Coronary artery (tissue), 2 donors: ENCODE results near the gene CASK.

Experiments used
- DNase-seq: peaks from one replicate; pipeline ENCODE4 v3.0.0-alpha.2; 2017; ENCODE audit warnings: low spot score
- H3K27ac ChIP-seq, 2 donors: fragments of 200-600 bp; sonication (generic); one replicate each; pipeline ENCODE4 v1.5.1; 2016 to 2019
- H3K4me3 ChIP-seq: fragments of 200-600 bp; sonication (generic); 2 replicates; pipeline ENCODE4 v1.5.1; 2016; ENCODE audit warnings: mild to moderate bottlenecking, moderate library complexity
- TF ChIP-seq, protein P1 (sequence below): fragments of 200-600 bp; sonication (generic); IDR thresholded peaks from one replicate; pipeline ENCODE4 v1.5.1; 2019; ENCODE audit warnings: antibody characterized with exemption

Gene CASK

DNA sequence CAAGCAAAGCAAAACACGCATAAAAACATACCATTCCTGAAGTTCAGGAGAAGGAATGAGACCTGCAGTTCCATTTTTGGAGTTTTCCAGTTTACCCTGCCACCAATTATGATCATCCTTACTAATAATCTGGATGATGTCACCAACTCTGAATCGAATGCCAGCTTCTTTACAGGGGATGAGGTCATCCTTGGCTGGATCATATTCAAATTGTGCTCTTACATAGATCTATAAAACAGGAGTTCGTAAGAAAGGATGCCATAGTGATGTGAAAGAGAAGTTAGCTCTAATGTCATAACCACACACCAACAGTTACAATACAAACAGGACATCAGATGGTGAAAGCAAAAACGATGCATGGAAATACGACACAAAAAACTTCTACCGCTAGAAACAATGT, 369.7 kb downstream of the CASK start:
- no peak overlapping the region for H3K27ac ChIP-seq
- DNase-seq: no peak
- TF ChIP-seq, protein P1, sequence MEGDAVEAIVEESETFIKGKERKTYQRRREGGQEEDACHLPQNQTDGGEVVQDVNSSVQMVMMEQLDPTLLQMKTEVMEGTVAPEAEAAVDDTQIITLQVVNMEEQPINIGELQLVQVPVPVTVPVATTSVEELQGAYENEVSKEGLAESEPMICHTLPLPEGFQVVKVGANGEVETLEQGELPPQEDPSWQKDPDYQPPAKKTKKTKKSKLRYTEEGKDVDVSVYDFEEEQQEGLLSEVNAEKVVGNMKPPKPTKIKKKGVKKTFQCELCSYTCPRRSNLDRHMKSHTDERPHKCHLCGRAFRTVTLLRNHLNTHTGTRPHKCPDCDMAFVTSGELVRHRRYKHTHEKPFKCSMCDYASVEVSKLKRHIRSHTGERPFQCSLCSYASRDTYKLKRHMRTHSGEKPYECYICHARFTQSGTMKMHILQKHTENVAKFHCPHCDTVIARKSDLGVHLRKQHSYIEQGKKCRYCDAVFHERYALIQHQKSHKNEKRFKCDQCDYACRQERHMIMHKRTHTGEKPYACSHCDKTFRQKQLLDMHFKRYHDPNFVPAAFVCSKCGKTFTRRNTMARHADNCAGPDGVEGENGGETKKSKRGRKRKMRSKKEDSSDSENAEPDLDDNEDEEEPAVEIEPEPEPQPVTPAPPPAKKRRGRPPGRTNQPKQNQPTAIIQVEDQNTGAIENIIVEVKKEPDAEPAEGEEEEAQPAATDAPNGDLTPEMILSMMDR: no peak
- no peak overlapping the region for H3K4me3 ChIP-seq

DNA sequence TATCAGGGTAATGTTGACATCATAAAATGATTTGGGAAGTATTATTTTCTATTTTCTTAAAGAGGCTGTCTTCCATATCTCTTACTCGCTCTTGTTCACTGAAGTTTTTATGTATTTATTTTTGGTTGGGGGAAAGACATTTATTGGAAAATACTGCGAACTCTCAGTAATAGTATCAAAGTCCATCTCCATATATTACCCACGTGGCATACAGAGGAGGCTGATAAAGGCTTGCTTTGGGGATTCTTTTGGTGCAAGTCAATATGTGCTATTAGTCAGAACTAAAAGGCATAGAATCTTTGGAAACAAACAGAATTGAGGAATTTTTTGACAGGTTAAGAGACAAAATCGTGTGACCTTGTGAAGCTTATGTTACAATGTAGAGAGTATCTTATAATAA, 374.9 kb downstream of the CASK start:
- TF ChIP-seq, protein P1: no peak
- DNase-seq: no peak
- Histone ChIP-seq H3K27ac (no peak overlapping the region), H3K4me3 (no peak overlapping the region)

DNA sequence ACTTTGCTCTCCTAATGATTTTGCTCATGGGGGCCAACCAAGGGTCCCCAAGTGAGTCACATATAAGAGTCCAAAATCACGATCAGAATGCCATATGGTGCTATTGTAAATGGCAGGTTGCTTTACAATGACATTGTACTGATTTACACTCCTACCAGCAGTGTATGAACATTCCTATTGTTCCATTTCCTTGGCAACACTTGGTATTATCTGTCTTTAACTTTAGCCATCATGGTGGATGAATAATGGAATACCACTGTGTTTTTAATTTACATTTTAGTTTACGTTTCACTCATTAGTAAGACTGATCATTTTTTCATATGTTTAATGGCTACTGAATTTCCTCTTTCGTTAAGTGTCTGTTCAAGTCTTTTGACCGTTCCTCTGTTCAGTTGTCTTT, 379.7 kb downstream of the CASK start:
- no peak overlapping the region for H3K27ac ChIP-seq
- DNase-seq: no peak
- H3K4me3 ChIP-seq: no peak overlapping the region
- TF ChIP-seq, protein P1: no peak

DNA sequence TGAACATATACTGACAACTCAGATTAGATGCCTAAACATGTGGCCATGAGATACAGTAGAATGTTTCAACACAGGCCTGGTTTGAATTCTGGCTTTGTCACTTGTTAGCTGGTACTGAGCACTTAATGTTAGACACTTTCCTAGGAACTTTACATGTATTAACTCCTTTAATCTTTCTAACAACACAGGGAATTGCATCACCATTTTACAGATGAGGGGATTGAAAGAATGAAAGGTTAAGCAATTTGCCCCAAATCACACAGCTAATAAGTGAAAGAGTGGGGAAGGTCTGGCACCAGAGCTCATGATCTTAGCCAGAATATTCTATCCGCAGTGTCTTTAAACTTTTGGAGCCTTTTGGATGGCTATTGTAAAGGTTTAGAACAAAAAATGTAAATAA, 380.3 kb downstream of the CASK start:
- TF ChIP-seq, protein P1: no peak
- H3K4me3 ChIP-seq: no peak overlapping the region
- no peak for DNase-seq
- H3K27ac ChIP-seq: no peak overlapping the region

DNA sequence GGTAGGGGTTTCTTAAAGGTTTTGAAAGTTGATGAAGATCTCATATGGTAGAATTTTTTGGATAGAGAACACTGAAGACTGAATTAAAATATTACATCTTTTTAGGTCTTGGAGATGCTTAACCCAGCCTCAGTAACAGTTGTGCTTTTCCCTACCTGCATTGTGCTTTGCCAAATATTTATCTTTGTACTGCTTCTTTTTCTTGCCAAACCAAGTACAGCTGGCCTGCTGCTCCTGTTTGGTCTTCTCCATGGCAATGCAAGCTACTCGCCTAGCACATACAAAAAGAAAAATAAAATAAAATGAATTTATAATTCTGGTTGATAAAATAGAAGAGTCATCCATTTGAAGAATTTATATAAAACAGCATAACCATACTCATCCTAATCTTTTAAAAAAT, 380.8 kb downstream of the CASK start:
- TF ChIP-seq, protein P1: no peak
- no peak for DNase-seq
- H3K27ac ChIP-seq: no peak overlapping the region
- H3K4me3 ChIP-seq: no peak overlapping the region

DNA sequence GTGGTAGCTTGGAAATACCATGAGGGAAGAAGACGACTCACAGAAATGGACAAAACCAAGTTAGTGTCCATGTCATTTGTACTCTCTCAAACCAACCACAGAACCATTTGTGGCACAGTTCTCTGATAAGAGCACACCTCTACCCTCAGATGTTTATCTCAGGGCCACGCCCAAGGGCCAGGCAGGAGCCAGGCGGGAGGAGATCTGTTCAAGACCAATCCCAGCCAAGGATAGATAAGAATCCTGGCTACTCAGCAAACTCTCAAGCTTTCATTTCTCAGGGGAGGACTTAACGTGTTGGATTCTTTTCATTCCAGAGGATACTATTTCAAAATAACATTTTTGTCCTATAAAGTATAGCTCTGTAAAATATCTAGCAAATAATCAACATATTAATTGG, 381.2 kb downstream of the CASK start:
- no peak overlapping the region for H3K4me3 ChIP-seq
- TF ChIP-seq, protein P1: no peak
- DNase-seq: no peak
- H3K27ac ChIP-seq: no peak overlapping the region

DNA sequence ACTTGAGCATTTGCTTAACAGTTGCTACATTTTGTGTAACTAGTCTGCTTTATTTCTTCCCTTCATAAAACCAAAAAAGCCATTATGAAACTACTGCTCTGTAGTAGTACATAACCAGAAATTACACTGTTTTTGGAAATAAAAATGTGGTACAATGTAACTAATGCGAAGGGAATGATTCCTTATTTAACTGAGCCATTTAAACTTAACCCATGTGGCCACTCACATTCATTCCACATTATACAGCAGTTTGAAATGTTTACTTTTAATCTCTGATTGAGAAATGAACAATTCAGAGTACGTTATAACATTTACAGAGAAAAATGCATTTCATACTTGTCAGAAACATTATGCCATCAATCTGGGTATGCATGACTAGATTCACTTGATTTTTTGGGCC, 382.0 kb downstream of the CASK start:
- Histone ChIP-seq H3K4me3 (no peak overlapping the region), H3K27ac (no peak overlapping the region)
- TF ChIP-seq, protein P1: no peak
- DNase-seq: no peak
